OCI-LY3 (cell line): ENCODE data around the gene DNAH7.
"Not testable (repeated sequence)": the region's sequence is repeated elsewhere in the genome, so short reads cannot be mapped to it uniquely, and the experiment has no call there.

ENCODE experiments used
- H2AFZ ChIP-seq: fragments of 200-600, 300-600 bp; shearing (Covaris generic); 2 replicates; pipeline ENCODE4 v1.6.0; 2014; ENCODE audit warnings: antibody characterized with exemption, low read depth, low read length
- H3K27ac ChIP-seq: fragments of 200-600, 300-600 bp; sonication (generic); 2 replicates; pipeline ENCODE4 v1.5.1; 2014; ENCODE audit warnings: mild to moderate bottlenecking, low read length, moderate library complexity, mixed read lengths
- H3K27me3 ChIP-seq: fragments of 200-600, 300-600 bp; sonication (generic); 2 replicates; pipeline ENCODE4 v1.6.1; 2014; ENCODE audit warnings: low read depth, low read length, mixed read lengths
- H3K36me3 ChIP-seq: fragments of 200-600, 300-600 bp; sonication (generic); replicated peaks from 2 replicates; pipeline ENCODE3; 2014; ENCODE audit warnings: low read depth, low read length, mixed read lengths
- H3K4me1 ChIP-seq: fragments of 300-600, 200-600 bp; sonication (generic); 2 replicates; pipeline ENCODE4 v1.6.1; 2014; ENCODE audit warnings: low read length, mixed read lengths
- H3K4me2 ChIP-seq: fragments of 200-600, 300-600 bp; sonication (generic); 2 replicates; pipeline ENCODE4 v1.6.1; 2014; ENCODE audit warnings: low read length, mixed read lengths
- H3K4me3 ChIP-seq: fragments of 300-600, 200-600 bp; sonication (generic); 2 replicates; pipeline ENCODE4 v1.5.1; 2014; ENCODE audit warnings: antibody characterized with exemption, mild to moderate bottlenecking, low read length, moderate library complexity
- H3K79me2 ChIP-seq: fragments of 300-600, 200-600 bp; shearing (Covaris generic); 2 replicates; pipeline ENCODE4 v1.6.1; 2014; ENCODE audit warnings: mild to moderate bottlenecking, low read length, mixed read lengths
- H3K9ac ChIP-seq: fragments of 300-600, 200-600 bp; shearing (Covaris generic); 2 replicates; pipeline ENCODE4 v1.6.0; 2014; ENCODE audit warnings: mild to moderate bottlenecking, low read length, moderate library complexity
- H3K9me3 ChIP-seq: fragments of 200-600, 300-600 bp; shearing (Covaris generic); 2 replicates; pipeline ENCODE4 v1.6.1; 2014; ENCODE audit warnings: low read length, mixed read lengths; ENCODE audit not compliant: insufficient read depth
- H4K20me1 ChIP-seq: fragments of 200-600, 300-600 bp; sonication (generic); 2 replicates; pipeline ENCODE4 v1.6.1; 2016; ENCODE audit warnings: low read length, mixed read lengths; ENCODE audit not compliant: insufficient read depth
- CTCF ChIP-seq: fragments of 200-600, 300-600 bp; sonication (generic); IDR thresholded peaks from 2 replicates; pipeline ENCODE4 v1.5.1; 2014; ENCODE audit warnings: antibody characterized with exemption, low read length, low read depth
- EZH2phosphoT487 ChIP-seq: fragments of 200-600 bp; shearing (Covaris generic); IDR thresholded peaks from 2 replicates; pipeline ENCODE4 v1.6.1; 2018; ENCODE audit warnings: antibody characterized with exemption, mixed run types, low read depth

The DNAH7 gene

DNA sequence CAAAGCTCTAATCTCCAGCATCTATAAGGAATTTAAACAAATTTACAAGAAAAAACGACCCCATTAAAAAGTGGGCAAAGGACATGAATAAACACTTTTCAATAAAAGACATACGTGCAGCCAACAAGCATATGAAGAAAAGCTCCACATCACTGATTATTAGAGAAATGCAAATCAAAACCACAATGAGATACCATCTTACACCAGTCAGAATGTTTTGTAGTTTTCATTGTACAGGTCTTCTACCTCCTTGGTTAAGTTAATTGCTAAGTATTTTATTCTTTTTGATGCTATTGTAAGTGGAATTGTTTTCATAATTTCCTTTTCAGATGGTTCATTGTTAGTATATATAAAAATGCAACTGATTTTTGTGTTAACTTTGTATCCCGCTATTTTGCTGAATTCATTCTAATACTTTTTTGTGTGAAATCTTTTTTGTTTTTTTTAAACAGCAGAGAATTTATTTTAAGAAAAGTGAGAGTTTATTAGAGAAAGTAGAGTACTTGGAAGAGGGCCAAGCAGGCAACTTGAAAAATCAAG is 370.9 kb downstream of the DNAH7 start:
- no peaks in the 10 kb centered on the region for H3K27me3 ChIP-seq
- no peak overlapping the region for H3K9ac ChIP-seq
- no peak overlapping the region for H3K4me3 ChIP-seq
- H4K20me1 ChIP-seq, result no peaks in the 10 kb centered on the region
- peaks cover 15% of the 10 kb centered on the region for H3K36me3 ChIP-seq
- peaks cover 4% of the 10 kb centered on the region for H3K9me3 ChIP-seq
- H3K4me1 ChIP-seq, result peaks cover 7% of the 10 kb centered on the region
- no peak for TF ChIP-seq CTCF
- TF ChIP-seq EZH2phosphoT487, result no peak
- H3K4me2 ChIP-seq, result no peak overlapping the region
- H3K27ac ChIP-seq, result no peak overlapping the region
- H3K79me2 ChIP-seq, result peaks cover 11% of the 10 kb centered on the region
- no peak overlapping the region for H2AFZ ChIP-seq

GRCh38 chr2:195696012-195696411 is 372.6 kb downstream of the DNAH7 start:
- Histone ChIP-seq H3K4me3 (no peak overlapping the region), H3K79me2 (peaks cover 11% of the 10 kb centered on the region), H3K9me3 (peaks cover 4% of the 10 kb centered on the region), H2AFZ (no peak overlapping the region), H4K20me1 (no peaks in the 10 kb centered on the region), H3K36me3 (peaks cover 13% of the 10 kb centered on the region), H3K9ac (no peak overlapping the region), H3K27ac (no peak overlapping the region), H3K4me1 (peaks cover 13% of the 10 kb centered on the region), H3K27me3 (no peaks in the 10 kb centered on the region), H3K4me2 (no peak overlapping the region)
- TF ChIP-seq EZH2phosphoT487, result no peak
- no peak for TF ChIP-seq CTCF

GRCh38 chr2:195695002-195695631 is 373.5 kb downstream of the DNAH7 start:
- no peaks in the 10 kb centered on the region for H3K27me3 ChIP-seq
- H3K9ac ChIP-seq, result no peak overlapping the region
- H3K36me3 ChIP-seq, result peaks cover 6% of the 10 kb centered on the region
- no peak overlapping the region for H3K4me2 ChIP-seq
- H3K27ac ChIP-seq, result no peak overlapping the region
- no peaks in the 10 kb centered on the region; the same call in 1 of the 2 replicates for H3K9me3 ChIP-seq
- peaks cover 13% of the 10 kb centered on the region for H3K4me1 ChIP-seq
- H3K79me2 ChIP-seq, result peaks cover 11% of the 10 kb centered on the region
- TF ChIP-seq EZH2phosphoT487 (no peak), CTCF (no peak)
- H2AFZ ChIP-seq, result no peak overlapping the region
- no peak overlapping the region for H3K4me3 ChIP-seq
- H4K20me1 ChIP-seq, result no peaks in the 10 kb centered on the region

DNA sequence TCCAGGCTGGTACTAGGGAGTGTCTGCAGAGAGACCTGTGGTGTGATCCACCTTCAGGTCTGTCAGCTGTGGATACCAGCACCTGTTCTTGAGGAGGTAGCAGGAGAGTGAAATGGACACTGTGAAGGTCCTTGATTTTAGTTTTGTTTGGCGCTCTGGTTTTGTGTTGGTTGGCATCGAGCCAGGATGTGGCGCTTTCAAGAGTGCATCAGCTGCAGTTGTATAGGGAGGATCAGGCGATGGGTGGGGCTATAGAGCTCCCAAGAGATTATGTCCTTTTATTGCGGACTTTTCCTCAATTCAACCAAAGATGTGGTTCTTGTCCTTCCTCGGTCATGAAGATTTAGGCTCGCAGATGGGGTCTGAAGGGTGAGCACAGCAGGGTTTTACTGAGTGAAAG is 374.1 kb downstream of the DNAH7 start:
- Histone ChIP-seq H3K9me3 (no peaks in the 10 kb centered on the region; the same call in 1 of the 2 replicates), H3K4me1 (peaks cover 13% of the 10 kb centered on the region), H2AFZ (no peak overlapping the region), H4K20me1 (no peaks in the 10 kb centered on the region), H3K79me2 (peaks cover 11% of the 10 kb centered on the region), H3K27ac (no peak overlapping the region), H3K36me3 (peaks cover under 1% of the 10 kb centered on the region), H3K4me2 (no peak overlapping the region), H3K27me3 (no peaks in the 10 kb centered on the region), H3K9ac (no peak overlapping the region), H3K4me3 (no peak overlapping the region)
- TF ChIP-seq CTCF (no peak), EZH2phosphoT487 (no peak)

- Histone ChIP-seq H3K79me2 (peaks cover 11% of the 10 kb centered on the region), H3K4me1 (peaks cover 15% of the 10 kb centered on the region)
- not testable (repeated sequence) for H3K27me3 ChIP-seq, H2AFZ ChIP-seq, H3K9ac ChIP-seq, H3K36me3 ChIP-seq, H3K9me3 ChIP-seq, H4K20me1 ChIP-seq, H3K4me2 ChIP-seq, H3K27ac ChIP-seq, H3K4me3 ChIP-seq
These were observed 376.1 kb downstream of the DNAH7 start for GRCh38 chr2:195692531-195692930.
